ENCODE measurements around the gene F2RL1.

GRCh38 chr5:76866503-76866902 is 47.7 kb downstream of the F2RL1 start:
- no peak for TF ChIP-seq ZFP30 (CRISPR knock-in tag; IDR thresholded peaks at IDR 0.05)
- no peak for TF ChIP-seq ARNTL (CRISPR knock-in tag; IDR thresholded peaks at IDR 0.05; ENCODE audit: borderline replicate concordance, low read depth)
- no peak for TF ChIP-seq PATZ1 (CRISPR knock-in tag; IDR thresholded peaks at IDR 0.05; ENCODE audit: borderline replicate concordance)
- no peak for TF ChIP-seq CSDC2 (CRISPR knock-in tag; IDR thresholded peaks at IDR 0.05)
- TF ChIP-seq TOX (CRISPR knock-in tag; IDR thresholded peaks at IDR 0.05; ENCODE audit: borderline replicate concordance): no peak
- TF ChIP-seq ZC3H10 (CRISPR knock-in tag; IDR thresholded peaks at IDR 0.05): no peak
- no peak for TF ChIP-seq RARB (CRISPR knock-in tag; IDR thresholded peaks at IDR 0.05)
- no peak for TF ChIP-seq CREB5 (CRISPR knock-in tag; IDR thresholded peaks at IDR 0.05; ENCODE audit: low read depth)
- TF ChIP-seq ZNF8 (CRISPR knock-in tag; IDR thresholded peaks at IDR 0.05): no peak
- TF ChIP-seq TCF4 (CRISPR knock-in tag; IDR thresholded peaks at IDR 0.05; ENCODE audit: borderline replicate concordance): no peak
